Calu3 (cell line): ENCODE results near the gene PPP4R4. TPM values are rescaled to one million over a fixed set of nuclear protein-coding genes. Genes with fewer than 3 reads are reported as not detected.

Experiments used
- BruUV-seq: library from RNA; stranded (reverse); fragments of 400-500 nt; replicated peaks from 2 replicates; lab custom pipeline; 2021; lab: Mats Ljungman, UMichigan
- CTCF ChIA-PET: fragments of 300-600 bp; sonication (Branson Sonifier 250); formaldehyde crosslinking; loops from one replicate; lab custom pipeline; 2022; ENCODE audit warnings: antibody characterized with exemption; lab: Charles Lee
- DNase-seq: peaks from one replicate; pipeline ENCODE4 v3.0.0; 2022
- H3K27ac Mint-ChIP-seq: one replicate; pipeline ENCODE4 v1.8.0; 2022; ENCODE audit warnings: mixed read lengths; ENCODE audit not compliant: unreplicated experiment
- H3K27me3 Mint-ChIP-seq: one replicate; pipeline ENCODE4 v1.8.0; 2022; ENCODE audit warnings: mixed read lengths; ENCODE audit not compliant: unreplicated experiment
- H3K36me3 Mint-ChIP-seq: one replicate; pipeline ENCODE4 v1.8.0; 2022; ENCODE audit warnings: mild to moderate bottlenecking, moderate library complexity, mixed read lengths; ENCODE audit not compliant: insufficient read depth, unreplicated experiment
- H3K4me1 Mint-ChIP-seq: one replicate; pipeline ENCODE4 v1.8.0; 2022; ENCODE audit warnings: mild to moderate bottlenecking, low read depth, mixed read lengths; ENCODE audit not compliant: unreplicated experiment
- H3K4me3 Mint-ChIP-seq: one replicate; pipeline ENCODE4 v1.8.0; 2022; ENCODE audit warnings: mild to moderate bottlenecking, low read depth, moderate library complexity, mixed read lengths; ENCODE audit not compliant: unreplicated experiment
- H3K9me3 Mint-ChIP-seq: one replicate; pipeline ENCODE4 v1.8.0; 2022; ENCODE audit warnings: low read depth, mixed read lengths; ENCODE audit not compliant: unreplicated experiment
- intact Hi-C: fragments of 100-400 bp; cut with micrococcal nuclease; formaldehyde crosslinking; loops from one replicate; pipeline ENCODE4 v1.10.0; 2022; ENCODE audit not compliant: unreplicated experiment
- total RNA-seq: library from RNA; stranded (reverse); gene quantifications from 2 replicates; pipeline ENCODE4 v1.2.3, GENCODE V29; 2022
- TF ChIP-seq, protein P1 (sequence below): fragments of 200-600 bp; IDR thresholded peaks from one replicate; pipeline ENCODE4 v1.8.0; 2022; ENCODE audit warnings: antibody characterized with exemption; ENCODE audit not compliant: unreplicated experiment

Gene PPP4R4
- total RNA-seq, 1 experiment from 2014 or later = 0.78 TPM

DNA sequence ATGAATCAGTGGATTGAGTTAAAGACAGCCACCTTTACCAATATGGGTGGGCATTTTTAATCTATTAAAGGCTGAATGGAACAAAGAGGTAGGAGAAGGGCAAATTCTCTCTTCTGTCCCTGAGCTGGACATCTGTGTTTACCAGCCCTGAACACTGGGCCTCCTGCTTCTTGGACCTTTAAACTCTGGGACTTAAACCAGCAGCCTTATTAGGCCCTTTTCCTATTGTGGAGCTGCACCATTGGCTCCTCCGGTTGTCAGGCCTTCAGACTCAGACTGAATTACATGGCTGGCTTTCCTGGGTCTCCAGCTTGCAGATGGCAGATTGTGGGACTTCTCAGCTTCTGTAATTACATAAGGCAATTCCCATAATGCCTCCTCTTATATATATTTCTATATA is 142.6 kb downstream of the PPP4R4 start:
- Mint-ChIP-seq H3K4me1 (peaks cover 10% of the 10 kb centered on the region), H3K36me3 (no peaks in the 10 kb centered on the region), H3K27me3 (no peaks in the 10 kb centered on the region), H3K4me3 (no peak overlapping the region), H3K9me3 (no peaks in the 10 kb centered on the region), H3K27ac (no peak overlapping the region)
- no TSS peak for BruUV-seq
- CTCF ChIA-PET = no interaction called here
- intact Hi-C loops = no loop called here
- no peak for DNase-seq
- TF ChIP-seq, protein P1, sequence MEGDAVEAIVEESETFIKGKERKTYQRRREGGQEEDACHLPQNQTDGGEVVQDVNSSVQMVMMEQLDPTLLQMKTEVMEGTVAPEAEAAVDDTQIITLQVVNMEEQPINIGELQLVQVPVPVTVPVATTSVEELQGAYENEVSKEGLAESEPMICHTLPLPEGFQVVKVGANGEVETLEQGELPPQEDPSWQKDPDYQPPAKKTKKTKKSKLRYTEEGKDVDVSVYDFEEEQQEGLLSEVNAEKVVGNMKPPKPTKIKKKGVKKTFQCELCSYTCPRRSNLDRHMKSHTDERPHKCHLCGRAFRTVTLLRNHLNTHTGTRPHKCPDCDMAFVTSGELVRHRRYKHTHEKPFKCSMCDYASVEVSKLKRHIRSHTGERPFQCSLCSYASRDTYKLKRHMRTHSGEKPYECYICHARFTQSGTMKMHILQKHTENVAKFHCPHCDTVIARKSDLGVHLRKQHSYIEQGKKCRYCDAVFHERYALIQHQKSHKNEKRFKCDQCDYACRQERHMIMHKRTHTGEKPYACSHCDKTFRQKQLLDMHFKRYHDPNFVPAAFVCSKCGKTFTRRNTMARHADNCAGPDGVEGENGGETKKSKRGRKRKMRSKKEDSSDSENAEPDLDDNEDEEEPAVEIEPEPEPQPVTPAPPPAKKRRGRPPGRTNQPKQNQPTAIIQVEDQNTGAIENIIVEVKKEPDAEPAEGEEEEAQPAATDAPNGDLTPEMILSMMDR = no peak

GRCh38 chr14:94317259-94317658 is 143.1 kb downstream of the PPP4R4 start:
- BruUV-seq = no TSS peak
- Mint-ChIP-seq H3K27ac (no peak overlapping the region), H3K36me3 (no peaks in the 10 kb centered on the region), H3K4me1 (peaks cover 10% of the 10 kb centered on the region), H3K9me3 (no peaks in the 10 kb centered on the region), H3K4me3 (no peak overlapping the region), H3K27me3 (no peaks in the 10 kb centered on the region)
- TF ChIP-seq, protein P1 = no peak
- CTCF ChIA-PET = no interaction called here
- intact Hi-C loops = no loop called here
- no peak for DNase-seq

DNA sequence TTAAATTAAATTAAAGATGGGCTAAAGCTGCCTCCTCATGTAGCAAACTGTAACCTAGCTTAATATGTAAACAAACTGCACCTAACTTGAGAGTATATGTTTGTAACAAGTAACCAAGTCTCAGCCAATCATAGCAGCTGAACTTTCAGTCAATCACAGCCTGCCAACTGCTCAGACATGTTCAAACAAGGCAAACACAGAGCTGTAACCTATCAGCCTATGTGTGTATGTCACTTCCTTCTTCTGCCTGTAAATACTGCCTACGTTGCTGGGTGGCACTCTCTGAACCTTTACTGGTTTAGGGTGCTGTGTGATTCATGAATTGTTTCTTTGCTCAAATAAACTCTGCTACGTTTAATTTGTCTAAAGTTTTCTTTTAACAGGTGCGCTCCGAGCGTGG is 146.1 kb downstream of the PPP4R4 start:
- CTCF ChIA-PET = no interaction called here
- BruUV-seq = no TSS peak
- peaks cover 31% of the 10 kb centered on the region for H3K4me1 Mint-ChIP-seq
- no peaks in the 10 kb centered on the region for H3K36me3 Mint-ChIP-seq
- H3K27me3 Mint-ChIP-seq = no peaks in the 10 kb centered on the region
- no peaks in the 10 kb centered on the region for H3K9me3 Mint-ChIP-seq
- no peak overlapping the region for H3K27ac Mint-ChIP-seq
- TF ChIP-seq, protein P1 = no peak
- intact Hi-C loops = no loop called here
- DNase-seq = peak; percentile 21
- H3K4me3 Mint-ChIP-seq = no peak overlapping the region

DNA sequence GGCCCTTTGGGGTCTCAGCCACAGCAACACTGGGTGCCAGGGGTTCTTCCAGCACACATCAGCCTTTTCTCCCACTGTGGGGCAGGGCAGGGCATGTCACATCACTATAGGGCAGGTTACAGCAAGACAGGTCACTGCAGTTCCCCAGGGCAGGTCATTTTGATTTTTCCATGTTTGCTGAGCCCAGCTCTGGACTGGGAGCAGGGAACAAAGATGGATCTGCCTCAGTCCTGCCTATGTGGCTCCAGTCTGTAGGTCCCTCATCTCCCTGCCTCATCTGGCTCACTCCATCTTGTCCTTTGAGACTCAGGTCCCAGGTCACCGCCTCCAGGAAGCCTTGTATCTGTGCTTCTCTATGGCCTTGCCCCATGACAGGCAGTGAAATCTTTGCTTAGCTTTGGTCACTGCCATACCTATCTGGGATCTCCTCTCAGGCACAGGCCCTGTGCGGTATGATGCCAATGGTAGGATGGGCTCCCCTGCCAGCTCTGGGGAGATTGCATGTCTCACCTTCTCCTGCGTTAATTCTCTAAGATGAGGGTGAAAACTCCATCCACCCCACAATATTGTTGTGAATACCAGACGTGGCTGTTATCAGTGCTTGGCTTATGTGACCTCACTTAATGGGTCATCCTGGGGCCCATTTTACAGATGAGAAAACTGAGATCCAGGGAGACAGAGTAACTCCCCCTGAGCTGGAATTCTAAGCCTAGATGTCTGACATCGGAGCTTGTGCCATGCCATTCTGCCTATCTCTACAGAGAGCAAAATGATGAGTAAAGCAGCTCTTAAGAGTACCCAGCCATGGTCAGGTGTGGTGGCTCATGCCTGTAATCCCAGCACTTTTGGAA is 147.5 kb downstream of the PPP4R4 start:
- DNase-seq = no peak
- Mint-ChIP-seq H3K4me3 (no peak overlapping the region), H3K4me1 (peaks cover 31% of the 10 kb centered on the region), H3K27me3 (no peaks in the 10 kb centered on the region), H3K36me3 (no peaks in the 10 kb centered on the region), H3K9me3 (no peaks in the 10 kb centered on the region), H3K27ac (peak overlapping the region; percentile 32)
- no TSS peak for BruUV-seq
- CTCF ChIA-PET = no interaction called here
- intact Hi-C loops = no loop called here
- TF ChIP-seq, protein P1 = no peak
